IMR-90 (cell line): ENCODE results near the gene SOBP. TPM values are rescaled to one million over a fixed set of nuclear protein-coding genes. Genes with fewer than 3 reads are reported as not detected.

ENCODE experiments used
- ATAC-seq: fragments of 200-7000 bp; cut with Tn5 transposase; 2 replicates; pipeline ENCODE4 v1.9.1; 2020; ENCODE audit warnings: low read depth, mild to moderate bottlenecking, moderate library complexity
- BruUV-seq: library from RNA; stranded (reverse); fragments of 400-500 nt; replicated peaks from 2 replicates; lab custom pipeline; 2021; lab: Mats Ljungman, UMichigan
- CTCF ChIA-PET: fragments of 300-600 bp; formaldehyde crosslinking; extraction: SDS; loops from one replicate; lab custom pipeline; 2021; ENCODE audit warnings: antibody characterized with exemption; lab: Yijun Ruan, JAX
- POLR2A ChIA-PET: fragments of 300-600 bp; sonication (Branson Sonifier 250); formaldehyde crosslinking; loops from one replicate; lab custom pipeline; 2022; ENCODE audit warnings: antibody characterized with exemption; ENCODE audit not compliant: unreplicated experiment; lab: Charles Lee
- DNase-seq: peaks from one replicate; pipeline ENCODE4 v3.0.0; 2013
- H2AFZ ChIP-seq: replicated peaks from 2 replicates; pipeline ENCODE3; 2013; ENCODE audit warnings: low read length, mild to moderate bottlenecking; ENCODE audit not compliant: poor library complexity
- H2AK5ac ChIP-seq: 2 replicates; pipeline ENCODE4 v1.6.1; 2013; ENCODE audit warnings: low read depth, low read length, inconsistent platforms
- H2AK9ac ChIP-seq: replicated peaks from 2 replicates; pipeline ENCODE3; 2013; ENCODE audit warnings: mild to moderate bottlenecking, low read depth, low read length, moderate library complexity; ENCODE audit not compliant: poor library complexity
- H2BK120ac ChIP-seq: 2 replicates; pipeline ENCODE4 v1.6.1; 2013; ENCODE audit warnings: low read depth, low read length, inconsistent platforms
- H2BK15ac ChIP-seq: 3 replicates; pipeline ENCODE4 v1.6.1; 2013; ENCODE audit warnings: low read depth, low read length, inconsistent platforms
- H2BK20ac ChIP-seq: 2 replicates; pipeline ENCODE4 v1.6.1; 2013; ENCODE audit warnings: low read depth, mild to moderate bottlenecking, inconsistent platforms, low read length, moderate library complexity
- H2BK5ac ChIP-seq: 2 replicates; pipeline ENCODE4 v1.6.1; 2013; ENCODE audit warnings: mild to moderate bottlenecking, low read depth, low read length, inconsistent platforms; ENCODE audit not compliant: poor library complexity, severe bottlenecking
- H3K14ac ChIP-seq: replicated peaks from 2 replicates; pipeline ENCODE4 v1.6.1; 2013; ENCODE audit warnings: low read depth, low read length, inconsistent platforms
- H3K18ac ChIP-seq: 2 replicates; pipeline ENCODE4 v1.6.1; 2013; ENCODE audit warnings: low read depth, low read length, control low read depth
- H3K23ac ChIP-seq: 2 replicates; pipeline ENCODE4 v1.6.1; 2013; ENCODE audit warnings: low read depth, low read length, inconsistent platforms
- H3K27ac ChIP-seq: 2 replicates; pipeline ENCODE4 v1.5.1; 2013; ENCODE audit warnings: mild to moderate bottlenecking, control low read depth, low read length; ENCODE audit not compliant: insufficient read depth
- H3K27me3 ChIP-seq: 2 replicates; pipeline ENCODE4 v1.6.1; 2013; ENCODE audit warnings: low read length; ENCODE audit not compliant: control insufficient read depth, insufficient read depth
- H3K36me3 ChIP-seq: 2 replicates; pipeline ENCODE4 v1.6.1; 2013; ENCODE audit warnings: low read length, mixed read lengths; ENCODE audit not compliant: control insufficient read depth, insufficient read depth
- H3K4ac ChIP-seq: 2 replicates; pipeline ENCODE4 v1.6.1; 2013; ENCODE audit warnings: low read depth, low read length, inconsistent platforms
- H3K4me1 ChIP-seq: 2 replicates; pipeline ENCODE4 v1.6.1; 2013; ENCODE audit warnings: low read length, mixed read lengths; ENCODE audit not compliant: control insufficient read depth, insufficient read depth
- H3K4me2 ChIP-seq: 2 replicates; pipeline ENCODE4 v1.6.1; 2013; ENCODE audit warnings: low read depth, mild to moderate bottlenecking, control low read depth, low read length, moderate library complexity
- H3K4me3 ChIP-seq: 2 replicates; pipeline ENCODE4 v1.5.1; 2013; ENCODE audit warnings: low read depth, mild to moderate bottlenecking, control low read depth, low read length, moderate library complexity; ENCODE audit not compliant: insufficient read depth
- H3K56ac ChIP-seq: 2 replicates; pipeline ENCODE4 v1.6.1; 2013; ENCODE audit warnings: low read length, inconsistent platforms; ENCODE audit not compliant: insufficient read depth; ENCODE audit errors: extremely low read depth
- H3K79me1 ChIP-seq, 2 experiments: 2 replicates each; pipeline ENCODE4 v1.6.1; 2013; ENCODE audit warnings: low read length in 2 of 2, inconsistent platforms in 1 of 2, low read depth in 1 of 2
- H3K9ac ChIP-seq: 2 replicates; pipeline ENCODE4 v1.6.1; 2013; ENCODE audit warnings: low read depth, low read length, control low read depth
- H3K9me1 ChIP-seq: 2 replicates; pipeline ENCODE4 v1.6.1; 2013; ENCODE audit warnings: low read length, inconsistent platforms; ENCODE audit not compliant: insufficient read depth
- H3K9me3 ChIP-seq: 2 replicates; pipeline ENCODE4 v1.6.1; 2013; ENCODE audit warnings: low read length; ENCODE audit not compliant: control insufficient read depth, insufficient read depth
- H4K20me1 ChIP-seq: 2 replicates; pipeline ENCODE4 v1.6.1; 2013; ENCODE audit warnings: low read length, inconsistent platforms; ENCODE audit not compliant: insufficient read depth
- H4K5ac ChIP-seq: 2 replicates; pipeline ENCODE4 v1.6.1; 2013; ENCODE audit warnings: mild to moderate bottlenecking, low read depth, low read length, control low read depth
- H4K8ac ChIP-seq, 2 experiments: 2 replicates each; pipeline ENCODE4 v1.6.1; 2013; ENCODE audit warnings: low read depth in 2 of 2, low read length in 2 of 2, control low read depth in 1 of 2, inconsistent platforms in 1 of 2
- H4K91ac ChIP-seq: 2 replicates; pipeline ENCODE4 v1.6.1; 2013; ENCODE audit warnings: low read depth, low read length, inconsistent platforms; ENCODE audit not compliant: insufficient read depth
- MAFK ChIP-seq: IDR thresholded peaks from 2 replicates; pipeline ENCODE4 v1.6.1; 2012; ENCODE audit warnings: low read depth, low read length, improper control_type of control experiment
- USF2 ChIP-seq: fragments of 150-350 bp; IDR thresholded peaks from 2 replicates; pipeline ENCODE4 v1.6.1; 2017; ENCODE audit warnings: mild to moderate bottlenecking, antibody characterized with exemption, low read length, low read depth
- WGBS, 2 experiments: methylation state at CpG; one replicate each; pipeline versions ENCODE4 v1.1.5 to v1.1.7; 2013; ENCODE audit warnings: missing lambda C conversion rate in 2 of 2; ENCODE audit not compliant: insufficient read length in 1 of 2; ENCODE audit errors: extremely low coverage in 2 of 2; 5-methylcytosine and 5-hydroxymethylcytosine counted together
- dilution Hi-C: fragments of 300-500 bp; cut with HindIII; formaldehyde crosslinking; loops from one replicate; pipeline ENCODE4 v1.14.3; 2018; ENCODE audit warnings: low sequenced_read_pairs; ENCODE audit not compliant: unreplicated experiment
- in situ Hi-C: fragments of 300-500 bp; cut with MboI; formaldehyde crosslinking; loops from 3 replicates; pipeline ENCODE4 v1.14.3; 2019; ENCODE audit warnings: low sequenced_read_pairs, inconsistent platforms, mixed read lengths
- intact Hi-C: fragments of 100-400 bp; cut with micrococcal nuclease; formaldehyde crosslinking; loops from 2 replicates; pipeline ENCODE4 v1.10.0; 2022
- polyA plus RNA-seq, 3 experiments: library from polyadenylated mRNA; depleted of rRNA; stranded (reverse); fragments of >200 nt; gene quantifications; 2 replicates each; pipeline ENCODE4 v1.2.3, GENCODE V29; 2012; ENCODE audit warnings: low replicate concordance in 1 of 3
- total RNA-seq: library from RNA; depleted of rRNA; stranded (reverse); fragments of >200 nt; gene quantifications from 2 replicates; pipeline ENCODE4 v1.2.3, GENCODE V29; 2012

Gene SOBP
- total and polyA plus RNA-seq, 2 of the 4 experiments (the other 2 are of a cell fraction), result 0.60 to 0.72 TPM

GRCh38 chr6:107442938-107443607 is 46.8 kb upstream of the SOBP start:
- dilution Hi-C loops, result no loop called here
- no CpG with 5 or more reads among the region's 2 CpGs for WGBS, 2 experiments
- Histone ChIP-seq H2BK120ac (no peak overlapping the region), H3K79me1 (peaks cover 31 to 45% of the 10 kb centered on the region in 2 experiments), H3K56ac (no peak overlapping the region), H2BK20ac (0 out of 2 replicates have a peak overlapping the region, but pooled peaks have one; percentile 18), H3K14ac (0 out of 2 replicates have a peak overlapping the region, but pooled peaks have one; percentile 34), H3K4me3 (no peak overlapping the region), H2BK15ac (no peak overlapping the region), H2AK9ac (no peak overlapping the region), H4K8ac (no peak overlapping the region), H2BK5ac (no peak overlapping the region), H2AK5ac (no peak overlapping the region), H3K18ac (no peak overlapping the region), H2AFZ (no peak overlapping the region), H3K27ac (no peak overlapping the region), H4K5ac (no peak overlapping the region; the same call in 1 of the 2 replicates), H3K4ac (no peak overlapping the region), H3K23ac (0 out of 2 replicates have a peak overlapping the region, but pooled peaks have one; percentile 41), H4K20me1 (no peaks in the 10 kb centered on the region), H3K36me3 (no peaks in the 10 kb centered on the region), H3K4me2 (no peak overlapping the region), H3K9me3 (peaks cover 7% of the 10 kb centered on the region), H4K91ac (no peak overlapping the region), H3K27me3 (no peaks in the 10 kb centered on the region), H3K4me1 (peaks cover 6% of the 10 kb centered on the region), H3K9ac (no peak overlapping the region), H3K9me1 (no peaks in the 10 kb centered on the region)
- DNase-seq, result no peak
- ChIA-PET POLR2A (no interaction called here), CTCF (interaction anchor here (1.0 kb wide), 1 partner anchor 48 kb away, joined by 3 read pairs; no protein-coding TSS in a partner anchor)
- in situ Hi-C loops, result no loop called here
- no TSS peak for BruUV-seq
- TF ChIP-seq MAFK (peak; percentile 7; the same call in 1 of the 2 replicates), USF2 (no peak)
- intact Hi-C loops, result no loop called here
- no peak for ATAC-seq
